MM.1S (cell line): ENCODE data around the gene NUP210.

Experiments used
- CTCF ChIP-seq: fragments of 300-600 bp; sonication (generic); IDR thresholded peaks from 2 replicates; pipeline ENCODE4 v1.5.1; 2016; ENCODE audit warnings: antibody characterized with exemption, low read length, mixed read lengths
- EZH2 ChIP-seq: fragments of 300-600 bp; sonication (generic); optimal IDR thresholded peaks from 2 replicates; pipeline ENCODE3; 2017; ENCODE audit warnings: low read depth, mild to moderate bottlenecking, antibody characterized with exemption, low read length, mixed read lengths

GRCh38 chr3:13411186-13411860, 8.8 kb downstream of the NUP210 start:
- TF ChIP-seq CTCF (no peak), EZH2 (no peak)
